SKM-1 treated with dmso at 0.1 percent for 144 hours (cell line): Measurements from ENCODE around the gene R3HDM1.
"Not testable (repeated sequence)": the region's sequence is repeated elsewhere in the genome, so short reads cannot be mapped to it uniquely, and the experiment has no call there.

ENCODE experiments used
- DNase-seq: peaks from one replicate; lab custom pipeline; 2025; ENCODE audit not compliant: unreplicated experiment; lab: John Stamatoyannopoulos, UW

Gene R3HDM1

DNA sequence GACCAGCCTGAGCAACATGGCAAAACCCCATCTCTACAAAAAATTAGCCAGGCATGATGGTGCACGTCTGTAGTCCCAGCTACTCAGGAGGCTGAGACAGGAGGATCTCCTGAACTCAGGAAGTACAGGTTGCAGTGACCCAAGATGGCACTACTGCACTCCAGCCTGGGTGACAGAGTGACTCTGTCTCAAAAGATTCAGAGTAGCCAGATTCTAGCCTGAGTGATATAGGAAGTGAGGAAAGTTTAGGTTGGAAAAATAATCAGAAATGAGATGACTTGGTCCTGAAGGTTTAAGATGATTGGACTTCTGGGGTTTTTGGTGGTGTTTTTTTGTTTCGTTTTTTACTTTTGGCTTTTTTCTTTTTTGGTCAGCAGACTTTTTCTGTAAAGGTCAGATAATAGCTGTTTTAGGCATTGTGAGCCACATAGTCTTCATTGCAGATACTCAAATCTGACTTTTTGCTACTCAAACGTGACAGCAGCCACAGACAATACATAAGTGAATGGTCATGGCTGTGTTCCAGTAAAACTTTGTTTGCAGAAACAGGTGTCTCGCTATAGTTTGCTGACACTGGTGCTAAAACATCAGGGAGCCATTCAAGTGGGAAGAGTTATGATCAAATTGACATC lies 106.3 kb downstream of the R3HDM1 start:
- DNase-seq = no peak

DNA sequence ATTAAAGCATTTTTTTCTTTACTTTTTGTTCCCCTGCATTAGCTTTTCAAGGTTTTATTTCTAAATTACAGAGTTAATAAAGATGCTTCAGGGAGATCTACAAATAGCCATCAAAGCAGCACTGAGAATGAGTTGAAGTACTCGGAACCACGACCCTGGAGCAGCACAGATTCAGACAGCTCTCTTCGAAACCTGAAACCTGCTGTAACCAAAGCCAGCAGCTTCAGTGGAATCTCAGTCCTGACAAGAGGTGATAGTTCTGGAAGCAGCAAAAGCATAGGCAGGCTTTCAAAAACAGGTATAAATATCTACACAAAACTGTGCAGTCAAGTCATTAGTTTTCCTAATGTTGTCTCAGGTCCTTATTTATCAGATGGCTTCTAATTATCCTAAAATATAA lies 107.5 kb downstream of the R3HDM1 start:
- DNase-seq = no peak

- DNase-seq = no peak
Measured at GRCh38 chr2:135641156-135642068, 110.1 kb downstream of the R3HDM1 start.

- no peak for DNase-seq
Measured at GRCh38 chr2:135647836-135648579, 116.7 kb downstream of the R3HDM1 start.

DNA sequence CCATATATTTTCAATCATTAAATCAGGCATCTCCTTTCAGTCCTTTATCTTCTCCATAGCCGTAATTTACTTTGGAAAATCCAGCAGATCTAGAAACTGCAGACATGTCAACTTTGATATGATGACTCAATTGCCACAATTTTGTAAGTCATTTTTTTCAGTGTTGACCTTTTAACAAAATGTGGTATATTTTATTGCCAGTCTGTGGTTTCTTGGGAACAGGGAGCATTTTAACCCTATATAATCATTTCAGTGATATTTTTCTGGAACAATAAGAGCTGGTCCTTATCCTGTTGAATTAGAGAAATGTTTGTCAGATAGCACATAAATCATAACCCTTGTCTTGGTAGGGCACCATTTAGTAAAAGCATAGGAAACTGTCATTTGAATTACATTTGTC lies 119.4 kb downstream of the R3HDM1 start:
- no peak for DNase-seq

GRCh38 chr2:135651717-135652116 lies 120.4 kb downstream of the R3HDM1 start:
- DNase-seq = no peak

GRCh38 chr2:135654239-135654638 lies 123.0 kb downstream of the R3HDM1 start:
- not testable (repeated sequence) for DNase-seq

DNA sequence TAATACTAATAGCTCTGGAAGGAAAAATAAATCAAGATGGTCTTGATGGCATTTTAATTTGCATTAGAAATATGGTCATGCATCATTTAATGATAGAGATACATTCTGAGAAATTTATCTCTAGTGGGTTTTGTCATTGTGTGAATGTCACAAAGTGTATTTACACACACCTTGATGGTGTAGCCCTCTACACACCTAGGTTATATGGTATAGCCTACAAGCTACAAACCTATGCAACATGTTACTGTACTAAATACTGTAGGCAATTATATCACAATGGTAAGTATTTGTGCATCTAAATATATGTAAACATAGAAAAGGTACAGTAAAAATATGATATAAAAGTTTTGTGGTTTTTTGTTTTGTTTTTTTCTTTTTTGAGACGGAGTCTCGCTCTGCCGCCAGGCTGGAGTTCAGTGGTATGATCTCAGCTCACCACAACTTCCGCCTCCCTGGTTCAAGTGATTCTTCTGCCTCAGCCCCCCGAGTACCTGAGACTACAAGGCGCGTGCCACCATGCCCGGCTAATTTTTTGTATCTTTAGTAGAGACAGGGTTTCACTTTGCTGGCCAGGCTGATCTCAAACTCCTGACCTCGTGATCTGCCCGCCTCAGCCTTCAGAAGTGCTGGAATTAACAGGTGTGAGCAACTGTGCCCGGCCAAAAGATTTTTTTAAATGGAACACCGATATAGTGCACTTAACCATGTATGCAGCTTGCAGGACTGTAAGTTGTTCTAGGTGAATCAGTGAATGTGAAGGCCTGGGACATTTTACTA lies 126.7 kb downstream of the R3HDM1 start:
- no peak for DNase-seq

DNA sequence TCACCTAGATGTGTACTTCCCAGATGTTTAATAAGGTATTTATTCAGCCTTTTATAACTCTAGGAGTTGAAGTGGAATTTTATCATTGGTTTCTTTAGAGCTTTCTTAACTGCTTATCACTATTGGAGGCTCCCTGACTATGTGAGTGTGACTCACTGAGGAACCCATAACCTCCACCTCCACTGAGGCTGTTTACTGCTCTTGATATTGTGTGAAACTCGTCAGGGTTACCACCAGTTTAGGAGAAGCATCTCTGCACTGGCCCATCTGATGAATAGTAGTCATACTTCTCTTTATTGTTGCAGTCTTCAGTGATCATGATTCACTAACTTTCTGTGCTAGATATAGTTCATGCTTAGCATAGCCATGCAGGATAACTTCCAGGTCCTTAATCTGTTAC lies 130.8 kb downstream of the R3HDM1 start:
- DNase-seq = no peak

DNA sequence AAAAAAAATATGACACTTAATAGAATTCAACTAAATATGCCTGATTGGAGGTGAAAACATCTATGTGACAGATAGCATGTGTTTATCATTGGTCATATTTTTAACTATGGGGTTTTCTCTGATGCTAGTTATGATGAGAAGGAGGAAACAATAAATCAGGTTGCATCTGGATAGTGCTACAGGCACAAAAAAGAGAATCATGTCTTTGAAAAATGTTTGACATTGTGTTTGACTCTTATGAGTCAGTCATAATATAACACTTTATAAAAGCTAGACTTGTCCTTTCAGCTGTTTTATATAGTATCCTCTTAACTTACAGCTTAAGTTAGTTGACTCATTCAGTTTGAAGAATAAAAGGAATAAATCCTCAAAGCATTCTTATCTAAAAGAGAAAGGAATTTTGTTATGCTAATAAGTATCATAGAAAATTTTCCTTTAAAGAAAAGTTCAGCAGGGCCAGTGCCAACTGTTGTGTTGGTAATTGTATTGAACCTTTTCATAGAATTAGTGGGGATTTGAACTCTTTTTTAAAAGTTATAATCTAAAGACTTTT lies 131.9 kb downstream of the R3HDM1 start:
- no peak for DNase-seq

GRCh38 chr2:135664623-135665068 lies 133.4 kb downstream of the R3HDM1 start:
- DNase-seq = no peak

DNA sequence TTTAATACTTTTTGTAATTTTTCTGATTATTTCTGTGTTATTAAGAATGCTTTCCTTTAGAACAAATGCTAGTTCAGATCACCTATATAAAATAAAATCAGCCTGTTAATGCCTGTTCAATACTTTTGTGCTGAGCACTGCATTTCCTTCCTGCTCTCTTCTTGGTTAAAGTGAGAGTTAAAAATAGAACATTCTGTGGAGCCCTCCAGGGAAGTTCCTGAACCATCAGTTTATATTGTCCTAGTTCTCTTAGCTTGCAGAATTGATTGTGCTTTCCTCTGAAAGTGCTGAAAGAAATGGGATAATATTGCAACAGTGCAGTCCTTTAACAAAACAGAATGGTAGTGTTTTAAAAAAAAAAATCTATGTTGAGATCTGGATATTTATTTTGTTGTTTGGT lies 135.8 kb downstream of the R3HDM1 start:
- no peak for DNase-seq

- no peak for DNase-seq
Measured at GRCh38 chr2:135674453-135674852, 143.2 kb downstream of the R3HDM1 start.

DNA sequence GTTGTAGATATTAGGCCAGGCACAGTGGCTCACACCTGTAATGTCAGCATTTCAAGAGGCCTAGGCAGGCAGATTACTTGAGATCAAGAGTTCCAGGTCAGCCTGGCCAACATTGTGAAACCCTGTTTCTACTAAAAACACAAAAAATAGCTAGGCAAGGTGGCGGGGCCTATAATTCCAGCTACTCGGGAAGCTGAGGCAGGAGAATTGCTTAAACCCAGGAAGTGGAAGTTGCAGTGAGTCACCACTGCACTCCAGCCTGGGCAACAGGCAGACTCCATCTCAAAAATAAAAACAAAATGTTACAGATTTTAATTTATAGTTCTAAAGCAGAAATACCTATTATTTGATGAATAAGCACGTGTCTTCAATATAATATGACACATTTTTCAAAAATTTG lies 144.7 kb downstream of the R3HDM1 start:
- DNase-seq = no peak

GRCh38 chr2:135679125-135679524 lies 147.8 kb downstream of the R3HDM1 start:
- DNase-seq = no peak

DNA sequence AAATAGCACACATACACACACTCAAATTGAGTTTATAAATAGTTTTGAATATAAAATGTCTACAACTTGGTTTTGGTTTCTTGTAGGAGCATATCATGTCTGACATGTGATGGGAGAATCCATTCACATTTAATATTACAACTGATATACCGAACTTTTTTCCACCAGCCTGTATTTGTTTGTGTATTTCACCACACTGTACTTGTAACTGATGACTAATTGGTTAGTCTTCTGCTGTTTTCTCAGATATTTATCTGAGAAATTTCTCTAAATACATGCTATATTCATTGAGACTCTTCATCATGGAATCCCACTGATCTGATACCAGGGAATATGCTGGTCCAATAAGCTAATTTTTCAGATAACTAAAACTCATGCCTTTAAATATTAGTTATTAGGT lies 154.1 kb downstream of the R3HDM1 start:
- DNase-seq = no peak

- no peak for DNase-seq
Measured at GRCh38 chr2:135688978-135689377, 157.7 kb downstream of the R3HDM1 start.

- no peak for DNase-seq
Measured at GRCh38 chr2:135689679-135690078, 158.4 kb downstream of the R3HDM1 start.

DNA sequence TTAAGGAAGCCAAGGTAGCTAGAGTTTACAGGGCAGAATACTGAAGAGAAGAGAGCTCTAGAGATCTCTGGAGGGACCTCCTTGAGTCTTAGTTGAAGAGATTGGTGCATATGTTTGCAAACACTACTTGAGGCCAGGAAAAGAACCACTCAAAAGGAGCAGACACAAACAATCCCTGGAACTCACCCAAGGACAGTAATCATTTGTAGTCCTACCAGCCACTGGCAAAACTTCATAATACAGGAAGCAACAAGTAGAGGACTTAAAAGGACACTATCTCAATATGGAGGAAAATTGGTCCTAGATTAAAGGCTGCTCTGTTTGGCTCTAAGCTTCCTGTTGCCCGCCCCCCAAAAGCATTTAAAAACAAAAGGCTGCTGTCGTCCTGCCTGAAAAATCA lies 163.4 kb downstream of the R3HDM1 start:
- no peak for DNase-seq

DNA sequence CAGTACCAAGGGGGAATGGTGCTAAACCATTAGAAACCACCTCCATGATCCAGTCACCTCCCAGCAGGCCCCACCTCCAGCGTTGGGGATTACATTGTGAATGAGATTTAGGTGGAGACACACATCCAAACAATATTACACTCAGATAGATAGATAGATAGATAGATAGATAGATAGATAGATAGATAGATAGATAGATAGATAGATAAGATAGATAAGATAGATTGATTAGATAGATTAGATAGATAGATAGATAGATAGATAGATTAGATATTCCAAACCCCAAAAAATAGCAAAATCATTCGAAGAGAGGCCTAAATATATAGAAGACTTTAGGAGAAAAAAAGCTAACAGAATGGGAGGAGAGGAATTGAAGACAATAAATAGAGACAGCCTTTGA lies 167.6 kb downstream of the R3HDM1 start:
- DNase-seq = no peak

DNA sequence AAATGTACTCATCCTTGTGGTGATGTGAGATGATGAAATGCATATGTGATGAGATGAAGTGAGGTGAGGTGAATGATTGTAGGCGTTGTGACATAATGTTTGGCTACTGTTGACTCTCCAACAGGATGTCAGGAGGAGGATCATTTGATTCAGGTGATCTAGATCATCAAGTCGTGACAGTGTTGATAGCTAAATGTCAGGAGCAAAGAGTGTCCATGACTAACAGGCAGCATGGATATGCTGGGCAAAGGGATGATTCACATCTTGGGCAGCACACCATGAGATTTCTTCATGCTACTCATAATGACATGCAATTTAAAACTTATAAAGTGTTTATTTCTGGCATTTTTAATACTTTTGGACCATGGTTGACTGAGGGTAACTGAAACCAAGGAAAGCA lies 170.2 kb downstream of the R3HDM1 start:
- DNase-seq = no peak
